GM23338 (cell line): Measurements from ENCODE around the gene VIPR1. TPM values are rescaled to one million over a fixed set of nuclear protein-coding genes. Genes with fewer than 3 reads are reported as not detected.

Experiments
- ATAC-seq: fragments of 200-7000 bp; cut with Tn5 transposase; 3 replicates; pipeline ENCODE4 v1.9.1; 2020
- DNase-seq: peaks from one replicate; pipeline ENCODE4 v3.0.0-alpha.2; 2015; ENCODE audit warnings: low spot score
- H2AFZ ChIP-seq: fragments of 200-600 bp; sonication (generic); 2 replicates; pipeline ENCODE4 v1.8.0; 2016; ENCODE audit warnings: antibody characterized with exemption, mild to moderate bottlenecking, moderate library complexity
- H3F3A ChIP-seq: fragments of 200-600 bp; sonication (generic); replicated peaks from 2 replicates; pipeline ENCODE4 v1.8.0; 2017; ENCODE audit warnings: antibody characterized with exemption, mixed run types, low read depth
- H3K27ac ChIP-seq: fragments of 200-600 bp; sonication (generic); 2 replicates; pipeline ENCODE4 v1.6.1; 2016; ENCODE audit warnings: low read depth
- H3K27me3 ChIP-seq: fragments of 200-600 bp; sonication (generic); 2 replicates; pipeline ENCODE4 v1.8.0; 2016; ENCODE audit warnings: mild to moderate bottlenecking, mixed run types, moderate library complexity; ENCODE audit not compliant: insufficient read depth
- H3K36me3 ChIP-seq: fragments of 200-600 bp; sonication (generic); 2 replicates; pipeline ENCODE4 v1.8.0; 2016; ENCODE audit warnings: mild to moderate bottlenecking; ENCODE audit not compliant: insufficient read depth
- H3K4me1 ChIP-seq: fragments of 200-600 bp; sonication (generic); 2 replicates; pipeline ENCODE4 v1.8.0; 2016; ENCODE audit warnings: mild to moderate bottlenecking, moderate library complexity; ENCODE audit not compliant: insufficient read depth
- H3K4me2 ChIP-seq: fragments of 200-600 bp; sonication (generic); 2 replicates; pipeline ENCODE4 v1.7.1; 2017; ENCODE audit warnings: mixed run types
- H3K4me3 ChIP-seq: fragments of 200-600 bp; sonication (generic); 2 replicates; pipeline ENCODE4 v1.6.1; 2016; ENCODE audit warnings: mixed run types
- H3K79me2 ChIP-seq: fragments of 200-600 bp; sonication (generic); replicated peaks from 2 replicates; pipeline ENCODE4 v1.8.0; 2017; ENCODE audit warnings: mild to moderate bottlenecking; ENCODE audit not compliant: insufficient read depth
- H3K9me2 ChIP-seq: fragments of 200-600 bp; sonication (generic); 2 replicates; pipeline ENCODE4 v1.8.0; 2017; ENCODE audit not compliant: insufficient read depth
- H4K20me1 ChIP-seq: fragments of 200-600 bp; sonication (generic); replicated peaks from 2 replicates; pipeline ENCODE4 v1.8.0; 2017; ENCODE audit warnings: mild to moderate bottlenecking; ENCODE audit not compliant: insufficient read depth
- H3K27ac Mint-ChIP-seq: 2 replicates; pipeline ENCODE4 v1.8.0; 2020; ENCODE audit warnings: inconsistent platforms, mild to moderate bottlenecking, moderate library complexity, mixed read lengths
- H3K27me3 Mint-ChIP-seq: 3 replicates; pipeline ENCODE4 v1.8.0; 2022; ENCODE audit warnings: low read depth, mild to moderate bottlenecking, moderate library complexity, mixed read lengths, inconsistent platforms; ENCODE audit not compliant: insufficient read depth, poor library complexity
- H3K36me3 Mint-ChIP-seq: 3 replicates; pipeline ENCODE4 v1.8.0; 2021; ENCODE audit warnings: low read depth, mild to moderate bottlenecking, inconsistent platforms, moderate library complexity, mixed read lengths
- H3K4me1 Mint-ChIP-seq: 3 replicates; pipeline ENCODE4 v1.8.0; 2020; ENCODE audit warnings: mild to moderate bottlenecking, inconsistent platforms, mixed read lengths
- H3K4me3 Mint-ChIP-seq: 3 replicates; pipeline ENCODE4 v1.8.0; 2021; ENCODE audit warnings: moderate library complexity, mild to moderate bottlenecking, inconsistent platforms, mixed read lengths
- H3K9me3 Mint-ChIP-seq: 3 replicates; pipeline ENCODE4 v1.8.0; 2020; ENCODE audit warnings: moderate library complexity, mild to moderate bottlenecking, inconsistent platforms, mixed read lengths
- EZH2 ChIP-seq: fragments of 200-600 bp; sonication (generic); IDR thresholded peaks from one replicate; pipeline ENCODE4 v1.8.0; 2017; ENCODE audit warnings: antibody characterized with exemption, mild to moderate bottlenecking, low read depth; ENCODE audit not compliant: unreplicated experiment
- EZH2phosphoT487 ChIP-seq: fragments of 200-600 bp; sonication (generic); IDR thresholded peaks from one replicate; pipeline ENCODE4 v1.8.1; 2018; ENCODE audit warnings: antibody characterized with exemption; ENCODE audit not compliant: unreplicated experiment
- JUNB ChIP-seq: IDR thresholded peaks from one replicate; pipeline ENCODE4 v1.6.1; 2016; ENCODE audit warnings: antibody characterized with exemption; ENCODE audit not compliant: unreplicated experiment
- POLR2AphosphoS5 ChIP-seq: IDR thresholded peaks from 2 replicates; pipeline ENCODE4 v1.6.1; 2016; ENCODE audit warnings: antibody characterized with exemption, low read depth
- REST ChIP-seq: IDR thresholded peaks from one replicate; pipeline ENCODE4 v1.6.1; 2018; ENCODE audit warnings: antibody characterized with exemption; ENCODE audit not compliant: unreplicated experiment
- STAT1 ChIP-seq: IDR thresholded peaks from one replicate; pipeline ENCODE4 v1.6.1; 2016; ENCODE audit warnings: antibody characterized with exemption; ENCODE audit not compliant: unreplicated experiment
- ZNF114 ChIP-seq: fragments of 250-450 bp; sonication (Bioruptor Pico); IDR thresholded peaks from 2 replicates; pipeline ENCODE4 v1.5.0; 2020; ENCODE audit warnings: mild to moderate bottlenecking, moderate library complexity
- ZNF331 ChIP-seq: fragments of 250-450 bp; sonication (Bioruptor Pico); IDR thresholded peaks from 2 replicates; pipeline ENCODE4 v1.5.0; 2020; ENCODE audit warnings: low read depth, mild to moderate bottlenecking, moderate library complexity
- polyA plus RNA-seq: library from polyadenylated mRNA; unstranded; fragments of >200 nt; fragmentation: Nextera tagmentation; extraction: Ambion mirVana; gene quantifications from 2 replicates; pipeline ENCODE4 v1.2.1, GENCODE V29; 2016
- total RNA-seq: library from RNA; depleted of rRNA; stranded (reverse); fragments of >200 nt; shearing (Covaris generic); gene quantifications from 2 replicates; pipeline ENCODE4 v1.2.3, GENCODE V29; 2014

The VIPR1 gene
- total and polyA plus RNA-seq, 2 experiments from 2014 or later, result 6.3 to 19.3 TPM

DNA sequence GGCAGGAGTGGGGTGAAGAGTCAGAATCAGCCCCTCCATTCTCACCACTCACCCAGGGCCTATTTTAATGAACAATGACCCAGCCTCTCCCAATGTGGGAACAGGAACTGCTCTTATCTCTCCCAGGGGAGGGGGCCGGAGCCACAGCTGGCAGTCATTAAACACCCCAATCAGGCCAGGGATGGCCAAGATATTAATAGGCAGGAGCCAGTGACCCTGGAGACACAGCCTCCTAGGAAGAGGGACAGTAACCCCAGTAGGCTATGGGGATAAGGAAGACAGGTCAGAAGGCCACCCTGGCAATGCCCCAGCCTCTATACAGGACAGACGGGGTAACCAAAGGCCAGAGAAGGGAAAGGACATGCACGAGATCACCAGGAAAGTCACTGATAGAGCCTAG, 38.6 kb downstream of the VIPR1 start:
- no peak overlapping the region for H3K4me3 Mint-ChIP-seq
- no peak overlapping the region for H3K27ac Mint-ChIP-seq

DNA sequence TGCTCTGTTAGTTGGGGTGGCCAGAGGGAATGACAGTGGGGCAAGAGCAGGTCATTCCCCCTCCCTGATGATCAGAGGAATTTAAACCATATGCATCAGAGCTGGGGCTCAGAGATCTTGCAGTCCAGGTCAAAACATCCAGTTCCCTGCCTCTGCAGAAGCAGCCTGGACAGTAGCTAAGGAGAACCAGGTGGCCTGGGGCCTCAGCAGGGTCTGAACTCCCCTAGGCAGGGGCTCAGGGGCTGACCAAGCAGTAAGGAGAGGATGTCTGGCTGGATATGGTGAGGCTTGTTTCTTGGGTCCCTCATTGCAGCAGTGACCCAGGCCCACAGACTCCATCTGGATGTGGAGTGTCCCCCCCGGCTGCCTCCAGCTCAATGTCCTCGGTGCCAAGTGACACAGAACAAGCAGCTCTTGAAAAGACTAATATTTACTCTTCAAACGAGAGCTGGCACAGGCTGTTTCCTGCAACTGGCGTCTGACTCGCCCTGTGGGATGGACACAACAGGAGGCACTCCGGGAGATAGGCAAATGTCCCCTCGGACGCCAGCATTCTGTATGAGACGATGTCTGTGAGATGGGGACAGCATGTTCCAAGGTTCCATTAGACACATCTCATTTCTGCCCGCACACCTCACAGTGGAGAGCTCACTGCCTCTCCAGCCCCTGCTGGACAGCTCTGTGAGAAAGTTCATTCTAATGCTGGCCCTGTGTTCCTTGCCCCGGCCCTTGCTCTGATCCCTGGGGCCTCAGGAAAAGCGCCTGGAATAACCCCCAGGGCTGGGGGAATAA, 42.2 kb downstream of the VIPR1 start:
- ATAC-seq, result peak; percentile 16; the same call in 2 of the 3 replicates
- no peaks in the 10 kb centered on the region; the same call in 1 of the 3 replicates for H3K36me3 Mint-ChIP-seq
- H3K36me3 ChIP-seq, result no peaks in the 10 kb centered on the region
- H3K4me2 ChIP-seq, result no peak overlapping the region
- no peak overlapping the region for H3K4me3 Mint-ChIP-seq
- H3K27ac Mint-ChIP-seq, result no peak overlapping the region
- no peaks in the 10 kb centered on the region for H3K79me2 ChIP-seq
- H3K4me1 ChIP-seq, result no peaks in the 10 kb centered on the region
- no peaks in the 10 kb centered on the region; the same call in 1 of the 2 replicates for H4K20me1 ChIP-seq
- peaks cover 9% of the 10 kb centered on the region for H3K4me1 Mint-ChIP-seq
- H3K9me2 ChIP-seq, result no peaks in the 10 kb centered on the region
- no peak overlapping the region for H3K4me3 ChIP-seq
- H3K27me3 ChIP-seq, result no peaks in the 10 kb centered on the region
- no peaks in the 10 kb centered on the region; the same call in 2 of the 3 replicates for H3K9me3 Mint-ChIP-seq
- H2AFZ ChIP-seq, result no peak overlapping the region
- no peak for DNase-seq
- peaks cover 8% of the 10 kb centered on the region for H3K27me3 Mint-ChIP-seq
- H3F3A ChIP-seq, result 0 out of 2 replicates have a peak, but pooled peaks cover 3% of the 10 kb centered on the region
- H3K27ac ChIP-seq, result no peak overlapping the region
- TF ChIP-seq REST (no peak), ZNF331 (CRISPR knock-in tag) (no peak), ZNF114 (CRISPR knock-in tag) (no peak), JUNB (no peak), EZH2 (no peak), EZH2phosphoT487 (no peak), STAT1 (no peak)

More for the DNA sequence above, 38.6 kb downstream of the VIPR1 start:
- Histone ChIP-seq H3K9me2 (no peaks in the 10 kb centered on the region), H3K4me3 (no peak overlapping the region), H3K4me2 (no peak overlapping the region), H3K79me2 (no peaks in the 10 kb centered on the region), H2AFZ (no peak overlapping the region), H3F3A (no peaks in the 10 kb centered on the region), H3K27me3 (no peaks in the 10 kb centered on the region), H3K4me1 (no peaks in the 10 kb centered on the region), H3K27ac (no peak overlapping the region), H4K20me1 (no peaks in the 10 kb centered on the region), H3K36me3 (no peaks in the 10 kb centered on the region)
- Mint-ChIP-seq H3K9me3 (no peaks in the 10 kb centered on the region; the same call in 2 of the 3 replicates), H3K36me3 (no peaks in the 10 kb centered on the region; the same call in 2 of the 3 replicates), H3K27me3 (peaks cover 9% of the 10 kb centered on the region), H3K4me1 (peaks cover 10% of the 10 kb centered on the region; the same call in 2 of the 3 replicates)
- DNase-seq (no peak), ATAC-seq (no peak)
- TF ChIP-seq POLR2AphosphoS5 (no peak), ZNF331 (CRISPR knock-in tag) (no peak), REST (no peak)
